HCT116 (cell line): ENCODE measurements around the gene PDCD6IP.

Experiments used
- CEBPB ChIP-seq: IDR thresholded peaks from 2 replicates; pipeline ENCODE4 v1.6.1; 2012; ENCODE audit warnings: low read depth
- ELF1 ChIP-seq: IDR thresholded peaks from 2 replicates; pipeline ENCODE4 v1.6.1; 2012; ENCODE audit warnings: low read depth, borderline replicate concordance
- EZH2 ChIP-seq: fragments of 200-600 bp; sonication (generic); IDR thresholded peaks from 2 replicates; pipeline ENCODE4 v1.6.1; 2017; ENCODE audit warnings: antibody characterized with exemption, mixed run types
- FOSL1 ChIP-seq: IDR thresholded peaks from 2 replicates; pipeline ENCODE4 v1.6.1; 2012; ENCODE audit warnings: low read depth
- JUND ChIP-seq: IDR thresholded peaks from 2 replicates; pipeline ENCODE4 v1.6.1; 2012
- POLR2A ChIP-seq: IDR thresholded peaks from 2 replicates; pipeline ENCODE4 v1.7.0; 2011; ENCODE audit warnings: borderline replicate concordance; ENCODE audit not compliant: insufficient read depth, insufficient read length; ENCODE audit errors: extremely low read depth
- POLR2AphosphoS5 ChIP-seq: IDR thresholded peaks from 2 replicates; pipeline ENCODE4 v1.6.1; 2011; ENCODE audit warnings: mild to moderate bottlenecking, low read depth, low read length, moderate library complexity
- RAD21 ChIP-seq: IDR thresholded peaks from 2 replicates; pipeline ENCODE4 v1.6.1; 2012; ENCODE audit warnings: low read depth, mild to moderate bottlenecking
- TF ChIP-seq, protein P1 (sequence below), 3 experiments: fragments of 200-600 bp in 1 of 3; sonication (generic) in 1 of 3; IDR thresholded peaks in 2 of 3; conservative IDR thresholded peaks in 1 of 3; 2 replicates each; pipeline ENCODE4 v1.5.1; 2012 to 2017; ENCODE audit warnings: low read depth in 2 of 3, low read length in 2 of 3, antibody characterized with exemption in 1 of 3, borderline replicate concordance in 1 of 3, control low read depth in 1 of 3, mild to moderate bottlenecking in 1 of 3, mixed read lengths in 1 of 3, mixed run types in 1 of 3, moderate library complexity in 1 of 3; ENCODE audit not compliant: insufficient read depth in 1 of 3
- TF ChIP-seq, protein P2 (sequence below): IDR thresholded peaks from 2 replicates; pipeline ENCODE4 v1.6.1; 2012; ENCODE audit warnings: low read depth
- TF ChIP-seq, protein P3 (sequence below): IDR thresholded peaks from 2 replicates; pipeline ENCODE4 v1.6.1; 2012

DNA sequence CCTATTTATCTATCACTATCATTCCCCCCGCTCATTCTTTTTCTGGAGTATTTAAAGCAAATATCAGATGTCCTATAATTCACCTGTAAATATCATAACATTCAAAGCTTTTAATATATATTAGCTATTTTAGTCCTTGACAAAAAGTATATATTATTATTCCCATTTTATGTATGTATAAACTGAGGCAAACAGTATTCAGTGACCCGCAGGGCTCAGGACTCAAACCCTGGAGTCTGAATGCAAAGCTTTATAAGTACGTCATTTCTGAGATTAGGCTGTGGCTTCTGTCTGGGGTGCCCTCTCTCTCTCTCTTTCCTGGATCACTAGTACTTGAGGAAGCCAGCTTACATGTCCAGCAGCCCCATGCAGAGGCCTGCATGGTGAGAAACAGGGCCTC is 20.4 kb upstream of the PDCD6IP start:
- TF ChIP-seq ELF1: no peak
- TF ChIP-seq POLR2AphosphoS5: no peak
- no peak for TF ChIP-seq POLR2A
- no peak for TF ChIP-seq CEBPB
- TF ChIP-seq, protein P1, sequence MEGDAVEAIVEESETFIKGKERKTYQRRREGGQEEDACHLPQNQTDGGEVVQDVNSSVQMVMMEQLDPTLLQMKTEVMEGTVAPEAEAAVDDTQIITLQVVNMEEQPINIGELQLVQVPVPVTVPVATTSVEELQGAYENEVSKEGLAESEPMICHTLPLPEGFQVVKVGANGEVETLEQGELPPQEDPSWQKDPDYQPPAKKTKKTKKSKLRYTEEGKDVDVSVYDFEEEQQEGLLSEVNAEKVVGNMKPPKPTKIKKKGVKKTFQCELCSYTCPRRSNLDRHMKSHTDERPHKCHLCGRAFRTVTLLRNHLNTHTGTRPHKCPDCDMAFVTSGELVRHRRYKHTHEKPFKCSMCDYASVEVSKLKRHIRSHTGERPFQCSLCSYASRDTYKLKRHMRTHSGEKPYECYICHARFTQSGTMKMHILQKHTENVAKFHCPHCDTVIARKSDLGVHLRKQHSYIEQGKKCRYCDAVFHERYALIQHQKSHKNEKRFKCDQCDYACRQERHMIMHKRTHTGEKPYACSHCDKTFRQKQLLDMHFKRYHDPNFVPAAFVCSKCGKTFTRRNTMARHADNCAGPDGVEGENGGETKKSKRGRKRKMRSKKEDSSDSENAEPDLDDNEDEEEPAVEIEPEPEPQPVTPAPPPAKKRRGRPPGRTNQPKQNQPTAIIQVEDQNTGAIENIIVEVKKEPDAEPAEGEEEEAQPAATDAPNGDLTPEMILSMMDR (IDR thresholded peaks at IDR 0.05 in 2 of 3, conservative IDR thresholded peaks at IDR 0.05 in 1 of 3; ENCODE audit: borderline replicate concordance in 1 of 3, insufficient read depth in 1 of 3, low read depth in 2 of 3, low read length in 2 of 3): no peak
- no peak for TF ChIP-seq FOSL1
- TF ChIP-seq EZH2: no peak
- TF ChIP-seq, protein P2, sequence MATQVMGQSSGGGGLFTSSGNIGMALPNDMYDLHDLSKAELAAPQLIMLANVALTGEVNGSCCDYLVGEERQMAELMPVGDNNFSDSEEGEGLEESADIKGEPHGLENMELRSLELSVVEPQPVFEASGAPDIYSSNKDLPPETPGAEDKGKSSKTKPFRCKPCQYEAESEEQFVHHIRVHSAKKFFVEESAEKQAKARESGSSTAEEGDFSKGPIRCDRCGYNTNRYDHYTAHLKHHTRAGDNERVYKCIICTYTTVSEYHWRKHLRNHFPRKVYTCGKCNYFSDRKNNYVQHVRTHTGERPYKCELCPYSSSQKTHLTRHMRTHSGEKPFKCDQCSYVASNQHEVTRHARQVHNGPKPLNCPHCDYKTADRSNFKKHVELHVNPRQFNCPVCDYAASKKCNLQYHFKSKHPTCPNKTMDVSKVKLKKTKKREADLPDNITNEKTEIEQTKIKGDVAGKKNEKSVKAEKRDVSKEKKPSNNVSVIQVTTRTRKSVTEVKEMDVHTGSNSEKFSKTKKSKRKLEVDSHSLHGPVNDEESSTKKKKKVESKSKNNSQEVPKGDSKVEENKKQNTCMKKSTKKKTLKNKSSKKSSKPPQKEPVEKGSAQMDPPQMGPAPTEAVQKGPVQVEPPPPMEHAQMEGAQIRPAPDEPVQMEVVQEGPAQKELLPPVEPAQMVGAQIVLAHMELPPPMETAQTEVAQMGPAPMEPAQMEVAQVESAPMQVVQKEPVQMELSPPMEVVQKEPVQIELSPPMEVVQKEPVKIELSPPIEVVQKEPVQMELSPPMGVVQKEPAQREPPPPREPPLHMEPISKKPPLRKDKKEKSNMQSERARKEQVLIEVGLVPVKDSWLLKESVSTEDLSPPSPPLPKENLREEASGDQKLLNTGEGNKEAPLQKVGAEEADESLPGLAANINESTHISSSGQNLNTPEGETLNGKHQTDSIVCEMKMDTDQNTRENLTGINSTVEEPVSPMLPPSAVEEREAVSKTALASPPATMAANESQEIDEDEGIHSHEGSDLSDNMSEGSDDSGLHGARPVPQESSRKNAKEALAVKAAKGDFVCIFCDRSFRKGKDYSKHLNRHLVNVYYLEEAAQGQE: no peak
- TF ChIP-seq JUND: no peak
- TF ChIP-seq RAD21: no peak
- TF ChIP-seq, protein P3, sequence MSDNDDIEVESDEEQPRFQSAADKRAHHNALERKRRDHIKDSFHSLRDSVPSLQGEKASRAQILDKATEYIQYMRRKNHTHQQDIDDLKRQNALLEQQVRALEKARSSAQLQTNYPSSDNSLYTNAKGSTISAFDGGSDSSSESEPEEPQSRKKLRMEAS: no peak
